MCF 10A (cell line): ENCODE results near the gene GORAB. TPM values are rescaled to one million over a fixed set of nuclear protein-coding genes. Genes with fewer than 3 reads are reported as not detected.

Source experiments
- BruUV-seq: library from RNA; stranded (reverse); fragments of 400-500 nt; replicated peaks from 2 replicates; lab custom pipeline; 2021; lab: Mats Ljungman, UMichigan
- CTCF ChIA-PET: fragments of 300-600 bp; sonication (Branson Sonifier 250); formaldehyde crosslinking; extraction: SDS; loops from one replicate; lab custom pipeline; 2021; ENCODE audit warnings: antibody characterized with exemption, inconsistent platforms; lab: Yijun Ruan, JAX
- POLR2A ChIA-PET: fragments of 300-600, 350-650 bp; sonication (Branson Sonifier 250); formaldehyde crosslinking; extraction: SDS; loops from one replicate; lab custom pipeline; 2020; ENCODE audit warnings: antibody characterized with exemption, inconsistent platforms; lab: Yijun Ruan, JAX
- DNase-seq: peaks from one replicate; pipeline ENCODE4 v3.0.0-alpha.2; 2018; ENCODE audit not compliant: unreplicated experiment
- H3K27ac Mint-ChIP-seq: one replicate; pipeline ENCODE4 v1.8.0; 2022; ENCODE audit warnings: mild to moderate bottlenecking, low read depth, mixed read lengths; ENCODE audit not compliant: unreplicated experiment
- H3K27me3 Mint-ChIP-seq: one replicate; pipeline ENCODE4 v1.8.0; 2022; ENCODE audit warnings: mixed read lengths; ENCODE audit not compliant: insufficient read depth, unreplicated experiment
- H3K36me3 Mint-ChIP-seq: one replicate; pipeline ENCODE4 v1.8.0; 2022; ENCODE audit warnings: mild to moderate bottlenecking, moderate library complexity, mixed read lengths; ENCODE audit not compliant: insufficient read depth, unreplicated experiment
- H3K4me1 Mint-ChIP-seq: one replicate; pipeline ENCODE4 v1.8.0; 2022; ENCODE audit warnings: mixed read lengths; ENCODE audit not compliant: insufficient read depth, unreplicated experiment
- H3K4me3 Mint-ChIP-seq: one replicate; pipeline ENCODE4 v1.8.0; 2022; ENCODE audit warnings: mild to moderate bottlenecking, moderate library complexity, mixed read lengths; ENCODE audit not compliant: unreplicated experiment
- H3K9me3 Mint-ChIP-seq: one replicate; pipeline ENCODE4 v1.8.0; 2022; ENCODE audit warnings: mixed read lengths; ENCODE audit not compliant: unreplicated experiment
- CTCF ChIP-seq: fragments of 200-600 bp; IDR thresholded peaks from one replicate; pipeline ENCODE4 v1.8.0; 2022; ENCODE audit warnings: antibody characterized with exemption, mild to moderate bottlenecking; ENCODE audit not compliant: unreplicated experiment
- intact Hi-C: fragments of 100-400 bp; cut with micrococcal nuclease; formaldehyde crosslinking; loops from 2 replicates; pipeline ENCODE4 v1.14.1; 2022
- total RNA-seq: library from RNA; stranded (reverse); gene quantifications from 2 replicates; pipeline ENCODE4 v1.2.3, GENCODE V29; 2022

GORAB gene
- total RNA-seq, 1 experiment from 2014 or later = 14.0 TPM

GRCh38 chr1:170491291-170491690, 40.7 kb upstream of the GORAB start:
- ChIA-PET CTCF (interaction anchor here (1.8 kb wide), 1 partner anchor 438 kb away, joined by 4 read pairs; no protein-coding TSS in a partner anchor), POLR2A (interaction anchor here (0.7 kb wide), 1 partner anchor 100 kb away, joined by 3 read pairs; no protein-coding TSS in a partner anchor)
- Mint-ChIP-seq H3K4me1 (no peaks in the 10 kb centered on the region), H3K4me3 (no peak overlapping the region), H3K36me3 (no peaks in the 10 kb centered on the region), H3K27me3 (no peaks in the 10 kb centered on the region), H3K9me3 (no peaks in the 10 kb centered on the region), H3K27ac (no peak overlapping the region)
- DNase-seq = no peak
- no peak for TF ChIP-seq CTCF
- intact Hi-C loops = no loop called here
- no TSS peak for BruUV-seq

DNA sequence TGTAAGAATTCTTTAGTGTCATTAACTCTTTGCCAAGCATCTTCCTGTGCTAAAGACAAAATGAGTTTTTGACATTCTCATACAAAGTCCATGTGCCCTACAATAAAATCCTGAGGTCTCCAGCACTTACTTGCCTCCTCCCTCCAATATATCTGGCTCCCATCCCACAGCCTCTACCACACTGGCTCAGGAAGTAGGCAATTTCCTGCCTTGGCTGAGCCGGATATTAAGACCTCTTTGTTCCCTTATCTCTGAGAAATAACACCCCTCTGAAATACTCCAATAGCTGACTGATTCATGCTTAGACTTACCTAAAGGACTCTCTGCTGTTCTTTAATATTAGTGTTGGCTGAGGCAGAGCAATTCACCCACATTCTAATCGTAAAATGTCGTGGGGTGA, 37.6 kb upstream of the GORAB start:
- Mint-ChIP-seq H3K27me3 (no peaks in the 10 kb centered on the region), H3K9me3 (no peaks in the 10 kb centered on the region), H3K27ac (no peak overlapping the region), H3K36me3 (no peaks in the 10 kb centered on the region), H3K4me1 (no peaks in the 10 kb centered on the region), H3K4me3 (no peak overlapping the region)
- BruUV-seq = no TSS peak
- ChIA-PET CTCF (no interaction called here), POLR2A (no interaction called here)
- intact Hi-C loops = no loop called here
- DNase-seq = peak; percentile 13
- TF ChIP-seq CTCF = no peak

DNA sequence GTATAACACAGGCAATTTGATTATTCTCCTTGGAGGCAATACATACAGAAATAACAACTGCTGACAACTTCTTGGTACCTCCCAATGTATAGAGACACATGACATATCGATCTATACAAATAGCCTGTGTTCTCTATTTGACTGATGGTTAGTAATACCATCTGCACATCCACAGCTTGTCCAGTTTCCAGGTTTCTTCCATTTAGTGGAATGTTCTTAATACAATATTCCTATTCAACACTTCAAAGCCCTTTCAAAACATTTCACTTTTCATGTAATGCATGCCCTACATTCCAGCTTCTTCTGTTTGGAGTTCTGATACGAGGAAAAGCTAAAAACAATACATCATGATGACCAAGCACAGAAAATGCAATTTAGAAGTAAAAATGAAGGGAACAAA, 37.0 kb upstream of the GORAB start:
- Mint-ChIP-seq H3K27me3 (no peaks in the 10 kb centered on the region), H3K4me1 (no peaks in the 10 kb centered on the region), H3K4me3 (no peak overlapping the region), H3K27ac (no peak overlapping the region), H3K9me3 (no peaks in the 10 kb centered on the region), H3K36me3 (no peaks in the 10 kb centered on the region)
- no TSS peak for BruUV-seq
- ChIA-PET CTCF (no interaction called here), POLR2A (no interaction called here)
- no peak for TF ChIP-seq CTCF
- no peak for DNase-seq
- intact Hi-C loops = no loop called here

DNA sequence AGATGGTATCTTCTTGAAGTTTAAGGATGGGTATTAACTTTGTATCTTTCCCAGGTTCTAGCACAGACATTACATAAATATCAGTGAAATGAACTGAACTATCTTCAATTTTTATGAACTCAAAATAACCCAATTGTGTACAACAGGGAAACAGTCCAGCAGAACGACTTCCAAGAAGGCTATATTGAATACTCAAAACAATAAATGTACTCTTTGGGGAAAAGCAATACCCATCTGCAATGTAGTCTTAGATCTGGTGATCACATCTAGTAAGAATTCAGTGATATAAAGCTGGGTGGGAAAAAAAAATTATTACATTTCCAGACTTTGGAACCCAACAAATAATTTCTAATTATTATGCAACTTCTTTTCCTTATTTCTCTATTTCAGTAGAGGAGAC, 33.1 kb upstream of the GORAB start:
- Mint-ChIP-seq H3K36me3 (no peaks in the 10 kb centered on the region), H3K4me1 (no peaks in the 10 kb centered on the region), H3K9me3 (no peaks in the 10 kb centered on the region), H3K27ac (no peak overlapping the region), H3K4me3 (no peak overlapping the region), H3K27me3 (no peaks in the 10 kb centered on the region)
- no peak for DNase-seq
- ChIA-PET POLR2A (no interaction called here), CTCF (interaction anchor here (0.7 to 1.2 kb wide), 2 partner anchors 64 to 424 kb away, joined by 3 read pairs; partner anchors contain the start of gene KIFAP3)
- BruUV-seq = no TSS peak
- intact Hi-C loops = no loop called here
- TF ChIP-seq CTCF = no peak
